GM18868 (cell line): ENCODE results near the gene ME1.
"Not testable (repeated sequence)": the region's sequence is repeated elsewhere in the genome, so short reads cannot be mapped to it uniquely, and the experiment has no call there.

ENCODE experiments used
- ATAC-seq: cut with Tn5 transposase; IDR thresholded peaks from one replicate; pipeline ENCODE4 v1.9.1; 2021; ENCODE audit warnings: mild to moderate bottlenecking, moderate library complexity; ENCODE audit not compliant: unreplicated experiment

Gene ME1

DNA sequence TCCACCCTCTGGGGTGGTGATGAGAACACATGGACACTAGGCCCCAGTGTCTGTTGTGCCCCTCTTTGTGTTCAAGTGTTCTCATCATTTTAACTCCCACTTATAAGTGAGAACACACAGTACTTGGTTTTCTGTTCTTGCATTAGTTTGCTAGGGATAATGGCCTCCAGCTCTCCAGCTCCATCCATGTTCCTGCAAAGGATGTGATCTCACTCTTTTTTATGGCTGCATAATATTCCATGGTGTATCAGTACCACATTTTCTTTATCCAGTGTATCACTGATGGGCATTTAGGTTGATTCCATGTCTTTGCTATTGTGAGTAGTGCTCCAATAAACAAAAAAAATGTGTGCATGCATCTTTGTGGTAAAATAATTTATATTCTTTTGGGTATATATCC, 170.3 kb downstream of the ME1 start:
- no peak for ATAC-seq

GRCh38 chr6:83258517-83258916, 172.3 kb downstream of the ME1 start:
- ATAC-seq = no peak

GRCh38 chr6:83257791-83258190, 173.1 kb downstream of the ME1 start:
- no peak for ATAC-seq

GRCh38 chr6:83256719-83257118, 174.1 kb downstream of the ME1 start:
- not testable (repeated sequence) for ATAC-seq

GRCh38 chr6:83252719-83253118, 178.1 kb downstream of the ME1 start:
- ATAC-seq = no peak

DNA sequence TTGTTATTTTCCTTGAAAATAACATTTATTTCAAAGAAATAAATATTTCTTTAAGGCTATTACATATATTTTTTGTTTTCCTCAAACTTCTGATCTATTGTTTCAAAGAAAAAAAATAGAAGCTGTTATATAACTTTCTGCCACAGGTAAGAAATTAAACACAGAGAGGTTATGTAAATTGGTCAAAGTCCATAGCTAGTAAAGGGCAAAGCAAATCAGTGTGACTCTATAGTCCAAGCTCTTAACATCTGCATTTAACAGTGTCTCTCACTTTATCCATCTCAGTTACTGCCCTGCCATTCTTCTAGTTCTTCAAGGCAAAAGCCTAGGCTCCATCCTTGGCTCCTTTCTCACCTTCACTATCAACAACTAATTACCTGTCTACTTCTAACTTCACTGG, 180.6 kb downstream of the ME1 start:
- no peak for ATAC-seq

DNA sequence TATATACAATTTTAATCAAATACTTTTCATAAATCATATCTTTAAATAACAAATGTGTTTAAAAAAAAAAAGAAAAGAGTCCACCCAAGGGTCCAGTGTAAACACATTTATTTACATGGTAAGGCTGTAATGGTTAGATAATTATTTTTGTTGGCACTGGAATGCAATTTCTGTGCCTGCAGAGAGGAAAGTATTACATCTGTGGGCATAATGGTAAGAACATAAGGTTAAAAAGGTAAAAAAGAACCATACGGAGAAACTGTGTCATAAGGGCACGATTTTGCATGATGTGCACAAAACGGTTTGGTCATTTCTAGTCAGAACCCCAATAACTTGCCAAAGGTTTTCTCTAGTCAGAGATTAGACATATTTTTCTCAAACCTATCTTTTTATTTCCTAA, 183.4 kb downstream of the ME1 start:
- no peak for ATAC-seq

GRCh38 chr6:83231146-83231545, 199.7 kb downstream of the ME1 start:
- ATAC-seq = no peak

GRCh38 chr6:83226517-83226916, 204.3 kb downstream of the ME1 start:
- no peak for ATAC-seq

- ATAC-seq = peak; percentile 57
Observed at GRCh38 chr6:83221889-83222479, 208.9 kb downstream of the ME1 start.

- ATAC-seq = no peak
Observed at GRCh38 chr6:83221276-83221675, 209.6 kb downstream of the ME1 start.

- ATAC-seq = no peak
Observed at GRCh38 chr6:83220121-83220520, 210.7 kb downstream of the ME1 start.

- no peak for ATAC-seq
Observed at GRCh38 chr6:83218646-83219045, 212.2 kb downstream of the ME1 start.

DNA sequence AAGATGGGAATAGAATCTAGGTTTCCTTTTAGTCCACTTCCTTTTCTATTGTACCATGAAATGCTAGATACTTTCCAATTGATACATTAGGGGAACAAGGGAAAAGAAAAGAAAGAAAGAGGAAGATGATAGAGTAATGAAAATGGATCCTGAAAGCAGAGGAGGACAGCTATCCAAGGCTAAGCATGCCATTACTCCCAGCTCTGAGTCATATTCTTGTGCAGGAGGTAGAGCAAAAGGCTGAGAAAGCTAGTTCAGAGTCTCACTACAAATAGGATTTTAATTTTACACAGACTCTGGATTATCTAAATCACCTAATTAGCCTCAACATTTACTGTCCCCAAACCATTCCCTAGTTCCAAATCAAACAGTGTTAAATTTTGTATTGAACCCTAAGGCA, 214.0 kb downstream of the ME1 start:
- no peak for ATAC-seq

GRCh38 chr6:83215131-83216047, 215.5 kb downstream of the ME1 start:
- ATAC-seq = peak; percentile 100

- ATAC-seq = no peak
Observed at GRCh38 chr6:83202031-83202430, 228.8 kb downstream of the ME1 start.

DNA sequence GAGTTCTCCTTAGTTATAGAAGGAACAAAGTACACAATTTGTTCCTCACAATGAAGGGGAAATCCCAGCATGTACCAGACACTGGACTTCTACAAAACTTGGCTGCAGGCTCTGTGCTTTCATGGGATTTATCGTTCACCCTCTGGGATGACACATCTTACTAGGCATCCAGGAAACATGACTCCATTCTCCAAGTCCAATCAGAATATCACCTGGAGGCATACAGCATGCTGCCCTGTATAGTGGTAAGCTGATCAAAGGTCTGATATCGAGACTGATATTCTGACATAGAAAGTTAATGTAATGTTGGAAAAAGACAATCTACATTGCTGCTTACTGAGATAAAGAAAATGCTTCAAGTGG, 231.0 kb downstream of the ME1 start:
- ATAC-seq = peak; percentile 12

GRCh38 chr6:83199173-83199862, 231.5 kb downstream of the ME1 start:
- ATAC-seq = peak; percentile 81

- ATAC-seq = no peak
Observed at GRCh38 chr6:83198486-83199172, 232.2 kb downstream of the ME1 start.

DNA sequence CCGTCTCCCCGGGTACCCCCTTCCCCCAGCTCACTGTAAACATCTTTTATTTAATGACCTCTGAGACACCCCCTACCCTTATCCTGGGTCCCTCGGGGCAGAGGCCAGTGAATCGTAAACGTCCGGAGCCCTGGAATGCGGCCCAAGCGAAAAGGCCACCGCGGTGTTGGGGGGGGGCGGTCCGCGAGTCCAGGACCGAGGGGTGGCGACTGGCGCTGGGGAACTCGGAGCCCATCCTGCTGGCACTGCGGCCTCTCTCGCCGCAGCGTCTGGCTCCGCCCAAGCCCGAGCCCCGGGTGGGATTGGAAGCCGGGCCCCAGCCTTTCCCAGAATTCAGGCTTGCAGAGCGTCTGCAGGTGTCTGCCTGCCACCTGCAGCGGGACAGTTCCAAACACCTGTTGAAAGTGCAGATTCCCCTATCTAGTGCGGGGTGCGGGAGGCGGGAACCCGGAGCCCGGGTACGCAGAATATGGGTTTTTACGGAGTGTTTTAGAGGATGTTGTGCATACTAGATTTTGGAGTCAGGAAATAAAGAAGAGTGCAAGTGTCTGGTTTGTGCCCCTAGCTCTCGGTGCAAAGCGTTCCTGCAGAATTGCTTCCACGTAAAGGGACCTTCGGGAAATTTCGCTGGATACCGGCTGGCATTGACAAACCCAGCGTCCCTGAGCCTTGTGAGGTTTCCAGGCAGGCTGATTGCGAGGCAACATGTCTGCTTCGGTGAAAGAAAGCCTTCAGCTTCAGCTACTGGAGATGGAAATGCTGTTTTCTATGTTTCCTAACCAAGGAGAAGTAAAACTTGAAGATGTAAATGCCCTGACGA, 236.9 kb downstream of the ME1 start:
- ATAC-seq = peak; percentile 11
